GM19397 (cell line): ENCODE data around the gene KITLG.
"Not testable (repeated sequence)": the region's sequence is repeated elsewhere in the genome, so short reads cannot be mapped to it uniquely, and the experiment has no call there.

Source experiments
- ATAC-seq: cut with Tn5 transposase; IDR thresholded peaks from one replicate; pipeline ENCODE4 v1.9.1; 2021; ENCODE audit warnings: mild to moderate bottlenecking, moderate library complexity; ENCODE audit not compliant: unreplicated experiment

KITLG gene

GRCh38 chr12:88544991-88545980 lies 35.0 kb downstream of the KITLG start:
- ATAC-seq = no peak

GRCh38 chr12:88539893-88540292 lies 40.4 kb downstream of the KITLG start:
- no peak for ATAC-seq

- no peak for ATAC-seq
Measured at GRCh38 chr12:88538697-88539096, 41.6 kb downstream of the KITLG start.

- ATAC-seq = no peak
Measured at GRCh38 chr12:88538250-88538649, 42.0 kb downstream of the KITLG start.

- ATAC-seq = no peak
Measured at GRCh38 chr12:88530868-88531267, 49.4 kb downstream of the KITLG start.

GRCh38 chr12:88529531-88530488 lies 50.5 kb downstream of the KITLG start:
- ATAC-seq = no peak

- ATAC-seq = no peak
Measured at GRCh38 chr12:88522961-88523360, 57.3 kb downstream of the KITLG start.

GRCh38 chr12:88520436-88520820 lies 59.8 kb downstream of the KITLG start:
- ATAC-seq = no peak

GRCh38 chr12:88519802-88520435 lies 60.4 kb downstream of the KITLG start:
- no peak for ATAC-seq

- ATAC-seq = no peak
Measured at GRCh38 chr12:88518863-88519403, 61.3 kb downstream of the KITLG start.

- no peak for ATAC-seq
Measured at GRCh38 chr12:88516811-88517210, 63.5 kb downstream of the KITLG start.

- ATAC-seq = no peak
Measured at GRCh38 chr12:88510843-88511242, 69.4 kb downstream of the KITLG start.

- no peak for ATAC-seq
Measured at GRCh38 chr12:88509851-88510250, 70.4 kb downstream of the KITLG start.

- ATAC-seq = no peak
Measured at GRCh38 chr12:88509347-88509746, 70.9 kb downstream of the KITLG start.

- not testable (repeated sequence) for ATAC-seq
Measured at GRCh38 chr12:88507851-88508250, 72.4 kb downstream of the KITLG start.

- no peak for ATAC-seq
Measured at GRCh38 chr12:88507270-88507669, 73.0 kb downstream of the KITLG start.

- no peak for ATAC-seq
Measured at GRCh38 chr12:88505696-88506095, 74.6 kb downstream of the KITLG start.

GRCh38 chr12:88503281-88503703 lies 77.0 kb downstream of the KITLG start:
- ATAC-seq = no peak

- no peak for ATAC-seq
Measured at GRCh38 chr12:88501972-88502938, 78.0 kb downstream of the KITLG start.
